Kasumi-1 (cell line): ENCODE measurements around the gene NDRG4.

ENCODE experiments used
- DNase-seq, 2 experiments: peaks; one replicate each; lab custom pipeline; 2025; lab: John Stamatoyannopoulos, UW

NDRG4 gene

GRCh38 chr16:58543685-58544084, 43.7 kb downstream of the NDRG4 start:
- DNase-seq = no peak

- no peak for DNase-seq
Observed at GRCh38 chr16:58548378-58548777, 48.4 kb downstream of the NDRG4 start.

- no peak for DNase-seq
Observed at GRCh38 chr16:58551496-58551895, 51.6 kb downstream of the NDRG4 start.

GRCh38 chr16:58556678-58557077, 56.7 kb downstream of the NDRG4 start:
- DNase-seq = no peak
